Right atrium auricular region (tissue), 2 donors: ENCODE measurements around the gene NCOR1. TPM values are rescaled to one million over a fixed set of nuclear protein-coding genes. Genes with fewer than 3 reads are reported as not detected.

Experiments
- DNase-seq: peaks from one replicate; pipeline ENCODE4 v3.0.0-alpha.2; 2019; ENCODE audit warnings: low spot score
- H3K27ac ChIP-seq, 2 donors: fragments of 200-600 bp; sonication (generic); 1 replicate in 1 of 2; 2 replicates in 1 of 2; pipeline ENCODE4 v1.5.1; 2016 to 2019
- H3K27me3 ChIP-seq, 2 donors: fragments of 200-600 bp; sonication (generic); one replicate each; pipeline versions ENCODE4 v1.5.1 to v1.6.0; 2017 to 2019
- H3K36me3 ChIP-seq: fragments of 200-600 bp; sonication (generic); one replicate; pipeline ENCODE4 v1.5.1; 2016
- H3K4me1 ChIP-seq, 2 donors: fragments of 200-600 bp; sonication (generic); one replicate each; pipeline versions ENCODE4 v1.5.1 to v1.6.0; 2017 to 2019
- H3K4me3 ChIP-seq, 2 donors: fragments of 200-600 bp; sonication (generic); 1 replicate in 1 of 2; 2 replicates in 1 of 2; pipeline ENCODE4 v1.5.1; 2017 to 2019; ENCODE audit warnings: mild to moderate bottlenecking in 1 of 2, moderate library complexity in 1 of 2
- H3K9me3 ChIP-seq, 2 donors: fragments of 200-600 bp; sonication (generic); one replicate each; pipeline ENCODE4 v1.5.1; 2019
- CTCF ChIP-seq, 2 donors: fragments of 200-600 bp; sonication (generic); IDR thresholded peaks; one replicate each; pipeline ENCODE4 v1.5.1; 2019; ENCODE audit warnings: antibody characterized with exemption in 2 of 2
- total RNA-seq, 2 donors: library from RNA; depleted of rRNA; stranded (reverse); fragments of >200 nt; gene quantifications; one replicate each; pipeline ENCODE4 v1.1.0, GENCODE V29; 2016

The NCOR1 gene
- total RNA-seq, 2 donors from 2014 or later, result 79.7 to 84.3 TPM

GRCh38 chr17:16052486-16052885 is 162.8 kb downstream of the NCOR1 start:
- H3K36me3 ChIP-seq, result peaks cover 44% of the 10 kb centered on the region
- no peak for TF ChIP-seq CTCF (IDR thresholded peaks at IDR 0.05)
- DNase-seq, result no peak
- peaks cover 0 to 5% of the 10 kb centered on the region in 2 donors for H3K9me3 ChIP-seq
- peak overlapping the region in 1 of 2 donors; percentile 33 for H3K27ac ChIP-seq
- no peak overlapping the region for H3K4me3 ChIP-seq
- H3K27me3 ChIP-seq, result no peaks in the 10 kb centered on the region
- H3K4me1 ChIP-seq, result peaks cover 0 to 7% of the 10 kb centered on the region in 2 donors

GRCh38 chr17:16050844-16051243 is 164.5 kb downstream of the NCOR1 start:
- no peak for TF ChIP-seq CTCF (IDR thresholded peaks at IDR 0.05)

GRCh38 chr17:16048811-16049449 is 166.4 kb downstream of the NCOR1 start:
- no peak for DNase-seq
- H3K27me3 ChIP-seq, result no peaks in the 10 kb centered on the region
- TF ChIP-seq CTCF (IDR thresholded peaks at IDR 0.05), result no peak
- H3K27ac ChIP-seq, result no peak overlapping the region
- peaks cover 0 to 7% of the 10 kb centered on the region in 2 donors for H3K4me1 ChIP-seq
- peaks cover 53% of the 10 kb centered on the region for H3K36me3 ChIP-seq
- H3K4me3 ChIP-seq, result no peak overlapping the region
- peaks cover 0 to 5% of the 10 kb centered on the region in 2 donors for H3K9me3 ChIP-seq

More at GRCh38 chr17:16050844-16051243, 164.5 kb downstream of the NCOR1 start:
- no peak overlapping the region for H3K27ac ChIP-seq
- no peaks in the 10 kb centered on the region for H3K27me3 ChIP-seq
- no peak for DNase-seq
- no peak overlapping the region for H3K4me3 ChIP-seq
- H3K9me3 ChIP-seq, result peaks cover 0 to 5% of the 10 kb centered on the region in 2 donors
- H3K36me3 ChIP-seq, result peaks cover 44% of the 10 kb centered on the region
- peaks cover 0 to 7% of the 10 kb centered on the region in 2 donors for H3K4me1 ChIP-seq

GRCh38 chr17:16046966-16047365 is 168.4 kb downstream of the NCOR1 start:
- peaks cover 0 to under 1% of the 10 kb centered on the region in 2 donors for H3K4me1 ChIP-seq
- H3K27me3 ChIP-seq, result no peaks in the 10 kb centered on the region
- TF ChIP-seq CTCF (IDR thresholded peaks at IDR 0.05), result no peak
- no peak for DNase-seq
- peaks cover 70% of the 10 kb centered on the region for H3K36me3 ChIP-seq
- no peak overlapping the region for H3K4me3 ChIP-seq
- no peak overlapping the region for H3K27ac ChIP-seq
- no peaks in the 10 kb centered on the region for H3K9me3 ChIP-seq

- Histone ChIP-seq H3K4me3 (no peak overlapping the region), H3K36me3 (peaks cover 68% of the 10 kb centered on the region), H3K4me1 (no peaks in the 10 kb centered on the region), H3K27ac (no peak overlapping the region), H3K9me3 (no peaks in the 10 kb centered on the region), H3K27me3 (no peaks in the 10 kb centered on the region)
- TF ChIP-seq CTCF (IDR thresholded peaks at IDR 0.05), result no peak
- no peak for DNase-seq
Observed at GRCh38 chr17:16044487-16044886, 170.8 kb downstream of the NCOR1 start.
